HG02610 (cell line): ENCODE results near the gene WBP2NL.

Experiments
- ATAC-seq: cut with Tn5 transposase; IDR thresholded peaks from one replicate; pipeline ENCODE4 v1.9.1; 2021; ENCODE audit warnings: mild to moderate bottlenecking, moderate library complexity; ENCODE audit not compliant: unreplicated experiment

WBP2NL gene

GRCh38 chr22:41976961-41977566 lies 21.5 kb upstream of the WBP2NL start:
- no peak for ATAC-seq

GRCh38 chr22:41978732-41979131 lies 19.9 kb upstream of the WBP2NL start:
- ATAC-seq = no peak

GRCh38 chr22:41979423-41980250 lies 19.0 kb upstream of the WBP2NL start:
- no peak for ATAC-seq

GRCh38 chr22:41982865-41983264 lies 15.7 kb upstream of the WBP2NL start:
- ATAC-seq = no peak

- no peak for ATAC-seq
Measured at GRCh38 chr22:41983513-41984405, 14.8 kb upstream of the WBP2NL start.

GRCh38 chr22:41987276-41987675 lies 11.3 kb upstream of the WBP2NL start:
- ATAC-seq = no peak

GRCh38 chr22:41989246-41989645 lies 9.3 kb upstream of the WBP2NL start:
- ATAC-seq = no peak

GRCh38 chr22:41991111-41991510 lies 7.5 kb upstream of the WBP2NL start:
- ATAC-seq = no peak

GRCh38 chr22:41992496-41992895 lies 6.1 kb upstream of the WBP2NL start:
- no peak for ATAC-seq

- ATAC-seq = no peak
Measured at GRCh38 chr22:41995211-41995610, 3.4 kb upstream of the WBP2NL start.

- ATAC-seq = no peak
Measured at GRCh38 chr22:41996826-41997225, 1.8 kb upstream of the WBP2NL start.

- no peak for ATAC-seq
Measured at GRCh38 chr22:42000466-42000865, 1.9 kb downstream of the WBP2NL start.

- no peak for ATAC-seq
Measured at GRCh38 chr22:42001121-42001520, 2.5 kb downstream of the WBP2NL start.

GRCh38 chr22:42001706-42002105 lies 3.1 kb downstream of the WBP2NL start:
- no peak for ATAC-seq

- no peak for ATAC-seq
Measured at GRCh38 chr22:42007922-42008321, 9.3 kb downstream of the WBP2NL start.

- ATAC-seq = no peak
Measured at GRCh38 chr22:42010778-42011177, 12.2 kb downstream of the WBP2NL start.

- ATAC-seq = no peak
Measured at GRCh38 chr22:42013385-42013784, 14.8 kb downstream of the WBP2NL start.

GRCh38 chr22:42016111-42016510 lies 17.5 kb downstream of the WBP2NL start:
- ATAC-seq = no peak

GRCh38 chr22:42018224-42018623 lies 19.6 kb downstream of the WBP2NL start:
- ATAC-seq = no peak

- no peak for ATAC-seq
Measured at GRCh38 chr22:42021571-42021970, 23.0 kb downstream of the WBP2NL start.

GRCh38 chr22:42022162-42022847 lies 23.7 kb downstream of the WBP2NL start:
- no peak for ATAC-seq
